ENCODE results near the gene CAPN7. TPM values are rescaled to one million over a fixed set of nuclear protein-coding genes. Genes with fewer than 3 reads are reported as not detected.

Gene CAPN7
- total RNA-seq, 1 donor from 2014 or later = 57.7 TPM

DNA sequence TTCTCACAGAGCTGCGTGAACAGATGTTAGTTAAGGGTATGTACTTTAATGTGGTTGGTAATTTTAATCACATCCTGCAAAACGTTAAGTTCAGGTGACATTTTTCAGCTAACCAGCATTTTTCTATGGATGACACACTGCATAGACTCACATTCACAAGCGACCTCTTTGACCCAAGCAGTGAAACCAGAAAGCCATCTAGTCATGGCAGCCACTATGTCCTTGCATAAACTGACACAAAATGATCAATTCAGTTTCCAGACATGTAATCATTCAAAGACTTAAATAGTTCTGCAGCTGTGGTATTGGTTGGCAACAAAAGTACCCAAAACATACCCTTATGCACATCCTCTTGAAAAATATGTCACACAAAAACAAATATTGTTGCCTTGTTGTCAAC, 7.4 kb upstream of the CAPN7 start:
- no peak for TF ChIP-seq EZH2 (IDR thresholded peaks at IDR 0.05)
- TF ChIP-seq EZH2phosphoT487 (IDR thresholded peaks at IDR 0.05) = no peak
- TF ChIP-seq, protein P1, sequence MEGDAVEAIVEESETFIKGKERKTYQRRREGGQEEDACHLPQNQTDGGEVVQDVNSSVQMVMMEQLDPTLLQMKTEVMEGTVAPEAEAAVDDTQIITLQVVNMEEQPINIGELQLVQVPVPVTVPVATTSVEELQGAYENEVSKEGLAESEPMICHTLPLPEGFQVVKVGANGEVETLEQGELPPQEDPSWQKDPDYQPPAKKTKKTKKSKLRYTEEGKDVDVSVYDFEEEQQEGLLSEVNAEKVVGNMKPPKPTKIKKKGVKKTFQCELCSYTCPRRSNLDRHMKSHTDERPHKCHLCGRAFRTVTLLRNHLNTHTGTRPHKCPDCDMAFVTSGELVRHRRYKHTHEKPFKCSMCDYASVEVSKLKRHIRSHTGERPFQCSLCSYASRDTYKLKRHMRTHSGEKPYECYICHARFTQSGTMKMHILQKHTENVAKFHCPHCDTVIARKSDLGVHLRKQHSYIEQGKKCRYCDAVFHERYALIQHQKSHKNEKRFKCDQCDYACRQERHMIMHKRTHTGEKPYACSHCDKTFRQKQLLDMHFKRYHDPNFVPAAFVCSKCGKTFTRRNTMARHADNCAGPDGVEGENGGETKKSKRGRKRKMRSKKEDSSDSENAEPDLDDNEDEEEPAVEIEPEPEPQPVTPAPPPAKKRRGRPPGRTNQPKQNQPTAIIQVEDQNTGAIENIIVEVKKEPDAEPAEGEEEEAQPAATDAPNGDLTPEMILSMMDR (IDR thresholded peaks at IDR 0.05) = no peak
- Mint-ChIP-seq H3K4me1 (peaks cover 2% of the 10 kb centered on the region), H3K27me3 (ENCODE audit: insufficient read depth, low read depth) (peaks cover 2% of the 10 kb centered on the region), H3K36me3 (no peaks in the 10 kb centered on the region), H3K4me3 (no peak overlapping the region), H3K27ac (no peak overlapping the region), H3K9me3 (no peaks in the 10 kb centered on the region)
- Histone ChIP-seq H3K79me2 (ENCODE audit: low read depth) (no peaks in the 10 kb centered on the region), H3K9me3 (ENCODE audit: low read depth) (no peaks in the 10 kb centered on the region), H3K27ac (no peak overlapping the region), H3K4me3 (no peak overlapping the region), H3K9ac (no peak overlapping the region), H2AFZ (replicated peaks) (no peak overlapping the region), H3K36me3 (no peaks in the 10 kb centered on the region), H3K4me2 (no peak overlapping the region), H3F3A (ENCODE audit: low read depth) (no peaks in the 10 kb centered on the region), H4K20me1 (ENCODE audit: low read depth) (no peaks in the 10 kb centered on the region), H3K27me3 (no peaks in the 10 kb centered on the region), H3K4me1 (no peaks in the 10 kb centered on the region)
- DNase-seq (ENCODE audit: low spot score) = no peak

DNA sequence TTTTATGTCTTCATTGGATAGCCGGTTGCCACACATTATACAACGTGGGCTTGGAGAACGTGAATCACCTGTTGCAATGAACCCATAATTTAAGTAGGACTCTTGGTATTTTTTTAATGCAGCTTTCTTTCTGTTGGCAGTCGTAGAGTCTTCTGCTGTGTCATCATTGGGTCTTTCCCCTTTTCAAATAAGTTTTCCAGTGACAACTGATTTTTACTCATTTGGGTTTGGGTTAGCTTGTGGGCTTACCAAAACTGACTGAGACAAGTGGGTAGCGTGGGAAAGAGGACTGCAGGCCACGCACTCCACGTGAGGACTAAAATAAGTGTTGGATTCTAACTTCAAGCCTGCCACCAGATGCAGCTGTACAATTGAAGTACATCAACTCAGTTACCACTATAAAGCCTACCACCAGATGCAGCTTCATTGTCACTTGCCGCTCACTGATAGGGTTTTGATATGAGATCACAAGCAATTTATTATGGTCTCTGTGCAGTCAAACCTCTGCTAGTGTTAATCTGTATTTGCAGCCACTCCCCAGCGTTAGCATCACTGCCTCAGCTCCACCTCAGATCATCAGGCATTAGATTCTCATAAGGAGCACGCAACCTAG, 6.4 kb upstream of the CAPN7 start:
- H3K4me1 Mint-ChIP-seq = peaks cover 2% of the 10 kb centered on the region

DNA sequence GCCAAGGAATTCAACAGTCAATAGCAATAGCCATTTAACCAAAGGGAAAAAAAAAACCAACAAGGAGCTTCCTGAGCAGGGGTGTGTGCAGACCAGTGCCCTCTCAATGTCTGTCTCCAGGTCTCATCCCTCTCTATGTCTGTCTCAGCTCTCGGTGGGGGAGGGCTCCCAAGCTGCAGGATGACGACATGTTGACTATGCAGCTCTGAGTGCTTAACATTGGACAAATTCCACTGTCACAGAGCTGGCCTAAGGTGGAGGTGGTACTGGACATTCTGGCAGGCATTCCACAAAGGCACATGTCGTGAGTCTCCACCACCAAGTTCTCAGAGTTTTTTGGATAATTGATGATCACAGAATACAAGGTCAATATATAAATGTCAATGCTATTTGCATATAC, 2.0 kb upstream of the CAPN7 start:
- Histone ChIP-seq H2AFZ (replicated peaks) (no peak overlapping the region), H3K9ac (no peak overlapping the region), H3K36me3 (no peaks in the 10 kb centered on the region), H3K4me2 (no peak overlapping the region), H3K9me3 (ENCODE audit: low read depth) (no peaks in the 10 kb centered on the region), H3F3A (ENCODE audit: low read depth) (peaks cover 24% of the 10 kb centered on the region), H3K27ac (no peak overlapping the region), H3K79me2 (ENCODE audit: low read depth) (peaks cover 25% of the 10 kb centered on the region), H3K4me3 (no peak overlapping the region), H4K20me1 (ENCODE audit: low read depth) (peaks cover 17% of the 10 kb centered on the region), H3K4me1 (peaks cover 11% of the 10 kb centered on the region), H3K27me3 (no peaks in the 10 kb centered on the region)
- Mint-ChIP-seq H3K36me3 (no peaks in the 10 kb centered on the region), H3K4me3 (no peak overlapping the region), H3K4me1 (peaks cover 17% of the 10 kb centered on the region), H3K9me3 (no peaks in the 10 kb centered on the region), H3K27me3 (ENCODE audit: insufficient read depth, low read depth) (no peaks in the 10 kb centered on the region), H3K27ac (no peak overlapping the region)
- DNase-seq (ENCODE audit: low spot score) = peak; percentile 7
- TF ChIP-seq EZH2 (IDR thresholded peaks at IDR 0.05) = no peak
- TF ChIP-seq, protein P1 (IDR thresholded peaks at IDR 0.05) = no peak
- TF ChIP-seq EZH2phosphoT487 (IDR thresholded peaks at IDR 0.05) = no peak

More for the DNA sequence above, 6.4 kb upstream of the CAPN7 start:
- H2AFZ ChIP-seq (replicated peaks) = no peak overlapping the region
- no peak overlapping the region for H3K4me2 ChIP-seq
- TF ChIP-seq EZH2 (IDR thresholded peaks at IDR 0.05) (no peak), EZH2phosphoT487 (IDR thresholded peaks at IDR 0.05) (no peak)
- TF ChIP-seq, protein P1 (IDR thresholded peaks at IDR 0.05) = no peak
- no peak for DNase-seq (ENCODE audit: low spot score)
- no peaks in the 10 kb centered on the region for H3K79me2 ChIP-seq (ENCODE audit: low read depth)
- peaks cover 2% of the 10 kb centered on the region for H3F3A ChIP-seq (ENCODE audit: low read depth)
- H3K9me3 Mint-ChIP-seq = no peaks in the 10 kb centered on the region
- H3K27me3 Mint-ChIP-seq (ENCODE audit: insufficient read depth, low read depth) = peaks cover 2% of the 10 kb centered on the region
- H3K9ac ChIP-seq = no peak overlapping the region
- no peaks in the 10 kb centered on the region for H3K36me3 Mint-ChIP-seq
- no peaks in the 10 kb centered on the region for H4K20me1 ChIP-seq (ENCODE audit: low read depth)
- no peaks in the 10 kb centered on the region for H3K4me1 ChIP-seq
- H3K9me3 ChIP-seq (ENCODE audit: low read depth) = no peaks in the 10 kb centered on the region
- no peak overlapping the region for H3K27ac ChIP-seq
- H3K4me3 Mint-ChIP-seq = no peak overlapping the region
- no peaks in the 10 kb centered on the region for H3K36me3 ChIP-seq
- no peak overlapping the region for H3K4me3 ChIP-seq
- H3K27me3 ChIP-seq = no peaks in the 10 kb centered on the region
- H3K27ac Mint-ChIP-seq = no peak overlapping the region
